Measurements from ENCODE around the gene NDUFS2. TPM values are rescaled to one million over a fixed set of nuclear protein-coding genes. Genes with fewer than 3 reads are reported as not detected.
A peak's percentile ranks its signal among the peaks of the same experiment; 100 is the strongest.

NDUFS2 gene
- total and polyA plus RNA-seq, 2 of the 8 experiments (the other 6 are each of a cell fraction or from before 2014, with no cell fraction given): 95.1 to 113 TPM

DNA sequence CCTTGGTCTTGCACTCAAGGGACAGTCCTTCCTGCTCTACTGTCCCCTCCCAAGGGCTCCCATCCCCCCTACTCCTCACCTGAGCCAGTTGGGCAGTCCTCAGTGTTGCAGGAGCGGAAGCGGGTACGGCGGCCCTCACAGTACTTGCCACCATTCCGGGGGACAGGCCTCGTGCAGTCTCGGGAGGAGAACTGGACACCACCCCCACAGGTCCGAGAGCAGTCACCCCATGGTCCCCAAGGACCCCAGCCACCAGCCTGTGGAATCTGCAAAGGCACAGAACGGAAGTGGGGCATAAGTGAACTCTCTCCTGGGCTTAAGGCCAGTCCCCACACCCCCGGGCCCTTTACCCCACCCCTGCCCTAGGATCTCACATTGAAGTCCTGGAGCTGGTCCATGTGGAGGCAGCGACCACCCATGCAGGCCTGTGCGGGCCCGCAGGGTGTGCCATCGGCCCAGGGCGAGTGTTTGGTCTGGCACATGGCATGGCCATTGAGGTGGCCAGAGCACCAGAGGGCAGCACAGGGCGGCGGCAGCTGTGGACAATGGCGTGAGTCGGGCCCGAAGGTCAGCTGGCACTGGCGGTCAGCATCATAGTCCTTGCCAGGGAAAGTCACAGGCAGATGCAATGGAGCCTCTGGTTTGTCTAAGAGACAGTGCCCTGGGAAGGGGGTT lies 8.5 kb upstream of the NDUFS2 start:
- H4K91ac ChIP-seq (replicated peaks; ENCODE audit: insufficient read length, low read length): no peak overlapping the region
- peak overlapping the region; percentile 8; the same call in 1 of the 2 replicates for H4K8ac ChIP-seq (ENCODE audit: extremely low read depth, insufficient read depth, low read length)
- no peak overlapping the region for H3K27ac ChIP-seq (ENCODE audit: low read depth, low read length)
- no peak overlapping the region for H3K9ac ChIP-seq (replicated peaks in 1 of 4; ENCODE audit: extremely low read depth in 1 of 4, low read depth in 3 of 4, low read length in 3 of 4)
- no peak overlapping the region for H3K4me2 ChIP-seq (ENCODE audit: insufficient read depth in 1 of 2, low read depth in 2 of 2, low read length in 2 of 2)
- H3K56ac ChIP-seq (replicated peaks; ENCODE audit: insufficient read length, low read depth, low read length): no peak overlapping the region
- peaks cover 6% of the 10 kb centered on the region; the same call in 1 of the 2 replicates for H3K79me1 ChIP-seq (ENCODE audit: low read depth, low read length)
- no peak overlapping the region for H3K4ac ChIP-seq (replicated peaks; ENCODE audit: insufficient read length, low read depth, low read length)
- H3K18ac ChIP-seq (ENCODE audit: extremely low read depth, low read length): no peak overlapping the region
- no peak overlapping the region for H2BK120ac ChIP-seq (replicated peaks; ENCODE audit: low read depth, low read length)
- peaks cover 4 to 14% (median 10%) of the 10 kb centered on the region in 4 experiments; a peak in 5 of 8 replicates for H3K36me3 ChIP-seq (ENCODE audit: control insufficient read depth in 2 of 4, insufficient read depth in 4 of 4, low read length in 3 of 4)
- no peak overlapping the region for H3K23ac ChIP-seq (ENCODE audit: insufficient read length)
- H2BK15ac ChIP-seq (ENCODE audit: low read length): no peak overlapping the region
- FAIRE-seq (no peak), DNase-seq (ENCODE audit: low read depth in 1 of 2, low spot score in 2 of 2) (no peak)
- H3K4me1 ChIP-seq (replicated peaks in 1 of 4; ENCODE audit: control insufficient read depth in 3 of 4, insufficient read depth in 4 of 4, low read length in 3 of 4): peaks cover 3 to 21% (median 19%) of the 10 kb centered on the region in 4 experiments
- no peak overlapping the region for H3K14ac ChIP-seq (ENCODE audit: insufficient read length)
- H3K79me2 ChIP-seq (ENCODE audit: control insufficient read depth in 1 of 2, insufficient read depth in 2 of 2, low read length in 2 of 2): peaks cover 0 to 5% of the 10 kb centered on the region in 2 experiments; a peak in 1 of 4 replicates
- no peak overlapping the region for H2AFZ ChIP-seq (ENCODE audit: low read length)
- TF ChIP-seq, protein P1, sequence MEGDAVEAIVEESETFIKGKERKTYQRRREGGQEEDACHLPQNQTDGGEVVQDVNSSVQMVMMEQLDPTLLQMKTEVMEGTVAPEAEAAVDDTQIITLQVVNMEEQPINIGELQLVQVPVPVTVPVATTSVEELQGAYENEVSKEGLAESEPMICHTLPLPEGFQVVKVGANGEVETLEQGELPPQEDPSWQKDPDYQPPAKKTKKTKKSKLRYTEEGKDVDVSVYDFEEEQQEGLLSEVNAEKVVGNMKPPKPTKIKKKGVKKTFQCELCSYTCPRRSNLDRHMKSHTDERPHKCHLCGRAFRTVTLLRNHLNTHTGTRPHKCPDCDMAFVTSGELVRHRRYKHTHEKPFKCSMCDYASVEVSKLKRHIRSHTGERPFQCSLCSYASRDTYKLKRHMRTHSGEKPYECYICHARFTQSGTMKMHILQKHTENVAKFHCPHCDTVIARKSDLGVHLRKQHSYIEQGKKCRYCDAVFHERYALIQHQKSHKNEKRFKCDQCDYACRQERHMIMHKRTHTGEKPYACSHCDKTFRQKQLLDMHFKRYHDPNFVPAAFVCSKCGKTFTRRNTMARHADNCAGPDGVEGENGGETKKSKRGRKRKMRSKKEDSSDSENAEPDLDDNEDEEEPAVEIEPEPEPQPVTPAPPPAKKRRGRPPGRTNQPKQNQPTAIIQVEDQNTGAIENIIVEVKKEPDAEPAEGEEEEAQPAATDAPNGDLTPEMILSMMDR (IDR thresholded peaks at IDR 0.05; ENCODE audit: control extremely low read depth in 1 of 3, insufficient read depth in 1 of 3, low read depth in 1 of 3, low read length in 3 of 3): peak in 2 of 3 experiments; percentile 19 to 29; a peak in 2 of 4 replicates
- TF ChIP-seq EGR1 (IDR thresholded peaks at IDR 0.05; ENCODE audit: borderline replicate concordance, low read depth, low read length) (no peak), SP4 (IDR thresholded peaks at IDR 0.05; ENCODE audit: low read length) (no peak), TAF7 (optimal IDR thresholded peaks at IDR 0.05; ENCODE audit: borderline replicate concordance, low read depth, low read length) (no peak), BACH1 (IDR thresholded peaks at IDR 0.05; ENCODE audit: low read length) (no peak), POLR2A (IDR thresholded peaks at IDR 0.05; ENCODE audit: control extremely low read depth in 1 of 2, low read depth in 2 of 2, low read length in 2 of 2) (no peak)
- TF ChIP-seq, protein P2, sequence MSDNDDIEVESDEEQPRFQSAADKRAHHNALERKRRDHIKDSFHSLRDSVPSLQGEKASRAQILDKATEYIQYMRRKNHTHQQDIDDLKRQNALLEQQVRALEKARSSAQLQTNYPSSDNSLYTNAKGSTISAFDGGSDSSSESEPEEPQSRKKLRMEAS (IDR thresholded peaks at IDR 0.05): 0 out of 2 replicates have a peak, but pooled peaks have one; percentile 29
- POLR2A ChIA-PET (ENCODE audit: partially characterized antibody): interaction anchor here (0.6 to 4.6 kb wide), 3 partner anchors 9 to 37 kb away, joined by 3 to 45 read pairs (median 21); partner anchors contain the start of genes B4GALT3 and NDUFS2
- WGBS, 2 experiments (ENCODE audit: extremely low coverage in 1 of 2, insufficient coverage in 1 of 2, insufficient read length in 1 of 2, insufficient replicate concordance in 2 of 2, low coverage in 1 of 2, low lambda C conversion rate in 2 of 2, missing lambda C conversion rate in 1 of 2): 94% methylated on average over 20 of the region's 21 CpGs; no CpG with 5 or more reads in 1 of the 2 experiments
- no peak overlapping the region for H2BK12ac ChIP-seq (ENCODE audit: low read depth, low read length)
- CTCF ChIA-PET (ENCODE audit: partially characterized antibody): interaction anchor here (0.5 to 6.1 kb wide), 15 partner anchors 9 to 188 kb away, joined by 3 to 67 read pairs (median 6); partner anchors contain the start of genes APOA2, FCER1G, NDUFS2 and PPOX
- H2AK5ac ChIP-seq (ENCODE audit: low read depth, low read length): no peak overlapping the region
- no peaks in the 10 kb centered on the region for H4K20me1 ChIP-seq (replicated peaks in 1 of 2; ENCODE audit: control insufficient read depth in 1 of 2, insufficient read depth in 2 of 2, low read length in 2 of 2)
- H4K5ac ChIP-seq (ENCODE audit: insufficient read length, low read depth, low read length): no peak overlapping the region
- peaks cover 9% of the 10 kb centered on the region; the same call in 1 of the 2 replicates for H3K23me2 ChIP-seq (ENCODE audit: low read depth, low read length)
- H3K27me3 ChIP-seq (replicated peaks in 1 of 4; ENCODE audit: control insufficient read depth in 3 of 4, extremely low read depth in 1 of 4, insufficient read depth in 3 of 4, low read length in 3 of 4): no peaks in the 10 kb centered on the region; a peak in 1 of 7 replicates
- no peak overlapping the region; the same call in 1 of the 2 replicates for H2BK5ac ChIP-seq (ENCODE audit: low read depth, low read length)
- no peak overlapping the region for H3K4me3 ChIP-seq (ENCODE audit: extremely low read depth in 1 of 4, insufficient read depth in 2 of 4, low read depth in 3 of 4, low read length in 4 of 4)
- H2BK20ac ChIP-seq (ENCODE audit: low read length): no peak overlapping the region
- H3K9me3 ChIP-seq (ENCODE audit: insufficient read depth in 2 of 2, low read depth in 1 of 2, low read length in 1 of 2): no peaks in the 10 kb centered on the region

Measured in H1 (cell line).